ENCODE measurements around the gene SLC51A. TPM values are rescaled to one million over a fixed set of nuclear protein-coding genes. Genes with fewer than 3 reads are reported as not detected.

The SLC51A gene
- total RNA-seq, 4 donors from 2014 or later: 0.48 TPM; not detected in 3

DNA sequence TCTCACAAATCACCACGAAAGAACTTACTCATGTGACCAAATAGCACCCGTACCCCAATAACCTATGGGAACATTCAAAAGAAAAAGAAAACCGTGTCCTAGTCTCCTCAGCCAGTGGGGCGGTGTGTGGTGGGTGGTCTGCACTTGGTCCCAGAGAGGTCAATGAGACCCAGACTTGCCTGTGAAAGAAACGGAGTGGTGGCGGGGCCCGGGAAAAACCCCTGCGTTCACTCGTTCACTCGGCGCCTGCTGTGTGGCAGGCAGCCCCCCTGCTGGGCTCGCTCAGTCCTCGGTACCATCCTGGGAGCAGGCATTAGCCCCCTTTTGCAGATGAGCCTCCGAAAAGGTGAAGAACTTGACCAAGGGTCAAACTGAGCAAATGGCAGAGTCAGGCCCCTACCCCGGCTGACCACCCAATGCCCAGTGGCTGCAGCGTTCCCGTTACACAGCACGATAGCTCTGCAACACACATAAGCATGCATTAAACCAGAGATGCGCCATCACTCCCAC, 41.2 kb upstream of the SLC51A start:
- Histone ChIP-seq H3K27ac (no peak overlapping the region), H3K36me3 (no peaks in the 10 kb centered on the region), H3K27me3 (no peaks in the 10 kb centered on the region), H3K4me1 (no peaks in the 10 kb centered on the region), H3K9me3 (no peaks in the 10 kb centered on the region), H3K4me3 (no peak overlapping the region)
- no peak for DNase-seq
- intact Hi-C loops (cut with DNase I; ENCODE audit: low total_unique reads): no loop called here
- TF ChIP-seq CTCF (IDR thresholded peaks at IDR 0.05) (no peak), POLR2A (IDR thresholded peaks at IDR 0.05) (no peak)

- TF ChIP-seq POLR2A (IDR thresholded peaks at IDR 0.05): no peak
- TF ChIP-seq CTCF (IDR thresholded peaks at IDR 0.05): no peak
- H3K4me3 ChIP-seq: no peak overlapping the region
- intact Hi-C loops (cut with DNase I; ENCODE audit: low total_unique reads): no loop called here
- no peak overlapping the region for H3K27ac ChIP-seq
- no peaks in the 10 kb centered on the region for H3K27me3 ChIP-seq
- H3K36me3 ChIP-seq: no peaks in the 10 kb centered on the region
- H3K4me1 ChIP-seq: no peaks in the 10 kb centered on the region
- DNase-seq: no peak
- H3K9me3 ChIP-seq: no peaks in the 10 kb centered on the region
Measured at GRCh38 chr3:196175722-196176121, 40.6 kb upstream of the SLC51A start.

DNA sequence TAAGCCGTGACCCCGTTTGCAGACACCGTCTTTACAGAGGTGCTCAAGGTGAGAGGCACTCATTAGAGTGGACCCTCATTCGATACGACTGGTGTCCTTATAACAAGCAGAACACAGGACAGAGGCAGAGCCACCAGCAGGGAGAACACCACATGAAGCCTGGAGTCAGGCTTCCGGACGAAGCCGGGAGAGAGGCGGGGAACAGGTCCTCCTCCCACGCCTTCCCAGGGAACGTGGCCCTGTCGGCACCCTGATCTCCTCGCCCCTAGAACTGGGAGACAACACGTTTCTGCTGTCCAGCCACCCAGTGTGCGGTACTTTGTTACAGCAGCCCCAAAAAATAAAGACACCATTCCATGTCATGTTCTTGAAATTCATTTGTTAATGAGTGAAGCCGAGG, 38.8 kb upstream of the SLC51A start:
- H3K36me3 ChIP-seq: no peaks in the 10 kb centered on the region
- no peaks in the 10 kb centered on the region for H3K4me1 ChIP-seq
- H3K27ac ChIP-seq: no peak overlapping the region

GRCh38 chr3:196177967-196178366, 38.4 kb upstream of the SLC51A start:
- Histone ChIP-seq H3K36me3 (no peaks in the 10 kb centered on the region), H3K9me3 (no peaks in the 10 kb centered on the region), H3K4me3 (no peak overlapping the region), H3K27ac (no peak overlapping the region), H3K4me1 (no peaks in the 10 kb centered on the region), H3K27me3 (no peaks in the 10 kb centered on the region)
- intact Hi-C loops (cut with DNase I; ENCODE audit: low total_unique reads): no loop called here
- DNase-seq: no peak
- TF ChIP-seq CTCF (IDR thresholded peaks at IDR 0.05) (no peak), POLR2A (IDR thresholded peaks at IDR 0.05) (no peak)

More for the DNA sequence above, 38.8 kb upstream of the SLC51A start:
- no peak for TF ChIP-seq CTCF (IDR thresholded peaks at IDR 0.05)
- Histone ChIP-seq H3K27me3 (no peaks in the 10 kb centered on the region), H3K9me3 (no peaks in the 10 kb centered on the region), H3K4me3 (no peak overlapping the region)
- intact Hi-C loops (cut with DNase I; ENCODE audit: low total_unique reads): no loop called here
- no peak for DNase-seq

GRCh38 chr3:196178993-196179379, 37.3 kb upstream of the SLC51A start:
- no peak for TF ChIP-seq CTCF (IDR thresholded peaks at IDR 0.05)
- TF ChIP-seq POLR2A (IDR thresholded peaks at IDR 0.05): no peak
- Histone ChIP-seq H3K4me1 (no peaks in the 10 kb centered on the region), H3K27ac (no peak overlapping the region), H3K4me3 (no peak overlapping the region), H3K9me3 (no peaks in the 10 kb centered on the region), H3K36me3 (no peaks in the 10 kb centered on the region), H3K27me3 (no peaks in the 10 kb centered on the region)
- no peak for DNase-seq
- intact Hi-C loops (cut with DNase I; ENCODE audit: low total_unique reads): no loop called here

Measured in uterus (tissue), 4 donors.